Tibial nerve (tissue), 4 donors: ENCODE data around the gene FBF1. TPM values are rescaled to one million over a fixed set of nuclear protein-coding genes. Genes with fewer than 3 reads are reported as not detected.
"Not testable (repeated sequence)": the region's sequence is repeated elsewhere in the genome, so short reads cannot be mapped to it uniquely, and the experiment has no call there.

Experiments used
- DNase-seq, 2 donors: peaks; one replicate each; pipeline ENCODE4 v3.0.0-alpha.2; 2019; ENCODE audit warnings: low spot score in 2 of 2
- H3K27ac ChIP-seq, 4 donors: fragments of 200-600 bp; sonication (generic) in 3 of 4; one replicate each; pipeline ENCODE4 v1.5.1; 2017 to 2019; ENCODE audit warnings: mild to moderate bottlenecking in 1 of 4
- H3K27me3 ChIP-seq, 2 donors: fragments of 200-600 bp; sonication (generic) in 1 of 2; one replicate each; pipeline versions ENCODE4 v1.5.1 to v1.6.0; 2017 to 2019
- H3K36me3 ChIP-seq, 3 donors: fragments of 200-600 bp; sonication (generic); one replicate each; pipeline ENCODE4 v1.5.1; 2018 to 2019
- H3K4me1 ChIP-seq, 4 donors: fragments of 200-600 bp; sonication (generic) in 3 of 4; one replicate each; pipeline ENCODE4 v1.5.1; 2017 to 2019
- H3K4me3 ChIP-seq, 4 donors: fragments of 200-600 bp; sonication (generic) in 3 of 4; one replicate each; pipeline ENCODE4 v1.5.1; 2017 to 2019; ENCODE audit warnings: mild to moderate bottlenecking in 1 of 4, moderate library complexity in 1 of 4
- H3K9me3 ChIP-seq, 4 donors: fragments of 200-600 bp; sonication (generic) in 3 of 4; one replicate each; pipeline ENCODE4 v1.5.1; 2017 to 2019
- CTCF ChIP-seq, 5 experiments: fragments of 200-600 bp in 3 of 5; fragments of 450-650 bp in 2 of 5; sonication (generic) in 3 of 5; IDR thresholded peaks; one replicate each; pipeline ENCODE4 v1.5.1; 2016 to 2019; ENCODE audit warnings: antibody characterized with exemption in 5 of 5, mild to moderate bottlenecking in 3 of 5, moderate library complexity in 2 of 5
- EP300 ChIP-seq, 2 donors: sonication (generic); formaldehyde crosslinking; IDR thresholded peaks; one replicate each; pipeline ENCODE4 v1.6.1; 2017; ENCODE audit warnings: antibody characterized with exemption in 2 of 2, mild to moderate bottlenecking in 1 of 2
- POLR2A ChIP-seq, 2 donors: fragments of 450-650 bp; IDR thresholded peaks; one replicate each; pipeline ENCODE4 v1.6.1; 2017; ENCODE audit warnings: antibody characterized with exemption in 2 of 2, mild to moderate bottlenecking in 2 of 2, moderate library complexity in 2 of 2
- WGBS, 2 donors: methylation state at CpG; one replicate each; pipeline ENCODE4 v1.1.5; 2018; 5-methylcytosine and 5-hydroxymethylcytosine counted together
- total RNA-seq, 4 donors: library from RNA; depleted of rRNA; stranded (reverse); fragments of >200 nt; gene quantifications; one replicate each; pipeline ENCODE4 v1.1.0, GENCODE V29; 2016

FBF1 gene
- total RNA-seq, 4 donors from 2014 or later, result 19.9 to 32.4 (median 25.7) TPM

- Histone ChIP-seq H3K9me3 (no peaks in the 10 kb centered on the region), H3K4me1 (peaks cover 0 to 46% (median 22%) of the 10 kb centered on the region in 4 donors), H3K27me3 (no peaks in the 10 kb centered on the region), H3K4me3 (no peak overlapping the region), H3K36me3 (peaks cover 0 to 18% (median 0%) of the 10 kb centered on the region in 3 donors), H3K27ac (peak overlapping the region; percentile 8 to 54 (median 26))
- DNase-seq, result no peak
- 37 to 38% methylated on average over 9 of the region's 9 CpGs for WGBS, 2 donors
- TF ChIP-seq CTCF (IDR thresholded peaks at IDR 0.05), result no peak
- no peak for TF ChIP-seq POLR2A (IDR thresholded peaks at IDR 0.05)
- no peak for TF ChIP-seq EP300 (IDR thresholded peaks at IDR 0.05)
Measured at GRCh38 chr17:75976175-75976848, 35.5 kb upstream of the FBF1 start.

DNA sequence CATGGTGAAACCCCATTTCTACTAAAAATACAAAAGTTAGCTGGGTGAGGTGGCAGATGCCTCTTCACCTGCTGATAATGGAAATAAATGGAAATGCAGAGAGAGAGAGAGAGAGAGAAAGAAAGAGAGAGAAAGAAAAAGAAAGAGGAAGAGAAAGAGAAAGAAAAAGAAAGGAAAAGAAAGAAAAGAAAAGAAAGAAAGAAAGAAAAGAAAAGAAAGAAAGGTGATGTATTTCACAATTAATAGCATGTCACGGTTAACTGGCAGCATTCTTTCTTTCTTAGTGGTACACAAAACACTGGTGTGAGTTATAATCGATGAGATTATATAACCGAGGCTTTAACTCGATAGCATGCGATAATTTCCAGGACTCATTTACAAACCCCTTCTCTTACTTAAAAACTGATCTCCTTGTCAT, 34.9 kb upstream of the FBF1 start:
- H3K9me3 ChIP-seq, result no peaks in the 10 kb centered on the region
- H3K27ac ChIP-seq, result peak overlapping the region; percentile 8 to 54 (median 26)
- 60 to 64% methylated on average over 5 of the region's 5 CpGs for WGBS, 2 donors
- H3K36me3 ChIP-seq, result peaks cover 0 to 23% (median 0%) of the 10 kb centered on the region in 3 donors
- H3K27me3 ChIP-seq, result no peaks in the 10 kb centered on the region
- H3K4me3 ChIP-seq, result no peak overlapping the region
- no peak for TF ChIP-seq POLR2A (IDR thresholded peaks at IDR 0.05)
- TF ChIP-seq CTCF (IDR thresholded peaks at IDR 0.05), result no peak
- peaks cover 0 to 45% (median 20%) of the 10 kb centered on the region in 4 donors for H3K4me1 ChIP-seq
- DNase-seq, result no peak

GRCh38 chr17:75975187-75975586, 34.3 kb upstream of the FBF1 start:
- H3K27me3 ChIP-seq, DNase-seq, H3K4me3 ChIP-seq, H3K9me3 ChIP-seq: not testable (repeated sequence)
- peaks cover 0 to 40% (median 17%) of the 10 kb centered on the region in 4 donors for H3K4me1 ChIP-seq
- H3K36me3 ChIP-seq, result peaks cover 0 to 28% (median 0%) of the 10 kb centered on the region in 3 donors
- peak overlapping the region in 2 of 4 donors; percentile 35 to 54 for H3K27ac ChIP-seq
- 95 to 97% methylated on average over 6 of the region's 6 CpGs for WGBS, 2 donors

DNA sequence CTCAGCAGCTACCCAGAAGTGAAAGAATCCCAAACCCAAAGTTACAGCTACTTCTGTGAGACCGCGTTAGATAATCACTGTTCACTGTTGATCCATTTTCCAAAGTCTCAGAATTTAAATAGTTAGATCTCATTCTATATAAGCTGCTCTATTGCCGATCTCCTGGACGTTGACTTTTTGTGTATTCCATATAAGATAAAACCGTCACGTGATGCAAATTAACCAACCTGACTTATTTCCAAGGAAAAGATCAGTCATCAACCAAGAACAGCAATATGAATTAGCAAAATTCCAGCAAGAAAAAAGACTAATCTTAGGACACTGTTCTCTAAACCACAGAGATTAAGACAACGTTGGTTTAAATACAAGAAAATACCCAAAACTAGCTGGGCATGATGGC, 29.8 kb upstream of the FBF1 start:
- DNase-seq, result no peak
- H3K4me3 ChIP-seq, result no peak overlapping the region
- no peak overlapping the region for H3K27ac ChIP-seq
- no peaks in the 10 kb centered on the region for H3K9me3 ChIP-seq
- 82 to 91% methylated on average over 7 of the region's 7 CpGs for WGBS, 2 donors
- no peaks in the 10 kb centered on the region for H3K27me3 ChIP-seq
- peaks cover 0 to 45% (median 0%) of the 10 kb centered on the region in 3 donors for H3K36me3 ChIP-seq
- TF ChIP-seq POLR2A (IDR thresholded peaks at IDR 0.05), result no peak
- TF ChIP-seq CTCF (IDR thresholded peaks at IDR 0.05), result no peak
- H3K4me1 ChIP-seq, result peaks cover 0 to 7% (median under 1%) of the 10 kb centered on the region in 4 donors

DNA sequence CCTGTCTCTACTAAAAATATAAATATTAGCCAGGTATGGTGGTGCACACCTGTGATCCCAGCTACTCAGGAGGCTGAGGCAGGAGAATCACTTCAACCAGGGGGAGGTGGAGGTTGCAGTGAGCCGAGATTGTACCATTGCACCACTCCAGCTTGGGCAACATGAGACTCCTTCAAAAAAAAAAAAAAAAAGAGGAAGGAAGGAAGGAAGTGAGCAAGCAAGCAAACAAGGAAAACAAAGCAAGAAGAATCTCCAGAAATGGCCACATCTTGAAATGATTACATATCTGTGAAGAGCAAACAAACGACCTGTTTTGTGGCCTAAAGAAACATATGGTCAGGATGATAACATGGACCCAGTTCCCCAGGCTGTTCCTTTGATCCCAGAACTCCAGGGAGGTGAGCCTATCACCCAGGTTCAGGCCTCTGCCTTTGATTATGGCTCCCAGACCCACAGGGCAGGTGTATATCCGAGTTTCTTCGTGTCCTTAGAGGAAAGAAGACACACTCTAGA, 29.2 kb upstream of the FBF1 start:
- Histone ChIP-seq H3K9me3 (no peaks in the 10 kb centered on the region), H3K4me1 (peaks cover 0 to 1% (median 0%) of the 10 kb centered on the region in 4 donors), H3K36me3 (peaks cover 0 to 46% (median 0%) of the 10 kb centered on the region in 3 donors), H3K4me3 (no peak overlapping the region), H3K27ac (peak overlapping the region in 1 of 4 donors; percentile 1), H3K27me3 (no peaks in the 10 kb centered on the region)
- TF ChIP-seq POLR2A (IDR thresholded peaks at IDR 0.05), result no peak
- TF ChIP-seq CTCF (IDR thresholded peaks at IDR 0.05), result no peak
- peak in 1 of 2 donors; percentile 32 for TF ChIP-seq EP300 (IDR thresholded peaks at IDR 0.05)
- no peak for DNase-seq
- 54 to 67% methylated on average over 4 of the region's 4 CpGs for WGBS, 2 donors

- H3K9me3 ChIP-seq, H3K27me3 ChIP-seq, H3K4me1 ChIP-seq, DNase-seq, H3K4me3 ChIP-seq, H3K27ac ChIP-seq: not testable (repeated sequence)
- H3K36me3 ChIP-seq, result peaks cover 0 to 49% (median 0%) of the 10 kb centered on the region in 3 donors
- 85 to 96% methylated on average over 10 of the region's 10 CpGs for WGBS, 2 donors
Measured at GRCh38 chr17:75969044-75969443, 28.2 kb upstream of the FBF1 start.
